ENCODE data around the gene AP4E1. TPM values are rescaled to one million over a fixed set of nuclear protein-coding genes. Genes with fewer than 3 reads are reported as not detected.
A peak's percentile ranks its signal among the peaks of the same experiment; 100 is the strongest.
"Not testable (repeated sequence)": the region's sequence is repeated elsewhere in the genome, so short reads cannot be mapped to it uniquely, and the experiment has no call there.

The AP4E1 gene
- total RNA-seq, 1 donor from 2014 or later, result 19.7 TPM

DNA sequence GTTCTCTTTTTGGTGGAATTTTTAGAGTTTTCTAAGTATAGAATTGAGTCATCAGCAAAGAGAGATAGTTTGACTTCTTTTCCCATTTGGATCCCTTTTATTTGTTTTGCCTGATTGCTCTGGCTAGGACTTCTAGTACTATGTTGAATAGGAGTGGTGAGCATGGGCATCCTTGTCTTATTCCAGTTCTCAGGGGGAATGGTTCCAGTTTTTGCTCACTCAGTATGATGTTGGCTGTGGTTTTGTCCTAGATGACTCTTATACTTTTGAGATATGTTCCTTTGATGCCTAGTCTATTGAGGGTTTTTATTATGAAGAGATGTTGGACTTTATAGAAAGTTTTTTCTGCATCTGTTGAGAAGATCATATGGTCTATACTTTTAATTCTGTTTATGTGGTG is 113.7 kb downstream of the AP4E1 start:
- no peak for DNase-seq (ENCODE audit: low read depth)

DNA sequence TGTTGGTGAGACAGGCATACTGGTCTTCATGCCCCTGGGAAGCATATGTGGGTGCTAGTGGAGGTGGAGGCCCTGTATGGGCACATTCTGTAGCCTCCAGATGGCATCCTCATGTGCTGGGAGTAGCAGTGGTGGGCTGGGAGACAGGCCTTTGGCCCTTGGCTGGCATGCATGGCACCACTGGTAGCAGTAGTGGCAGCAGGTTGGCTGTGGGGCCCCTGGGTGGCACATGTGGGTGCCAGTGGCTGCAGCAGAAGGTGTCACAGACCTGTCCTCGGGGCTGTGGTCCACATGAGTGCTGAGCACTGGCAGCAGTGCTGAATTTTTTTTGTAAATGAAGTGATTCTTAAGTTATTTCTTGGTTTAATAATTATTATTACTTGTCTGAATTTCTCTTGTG is 115.0 kb downstream of the AP4E1 start:
- DNase-seq (ENCODE audit: low read depth), result no peak

DNA sequence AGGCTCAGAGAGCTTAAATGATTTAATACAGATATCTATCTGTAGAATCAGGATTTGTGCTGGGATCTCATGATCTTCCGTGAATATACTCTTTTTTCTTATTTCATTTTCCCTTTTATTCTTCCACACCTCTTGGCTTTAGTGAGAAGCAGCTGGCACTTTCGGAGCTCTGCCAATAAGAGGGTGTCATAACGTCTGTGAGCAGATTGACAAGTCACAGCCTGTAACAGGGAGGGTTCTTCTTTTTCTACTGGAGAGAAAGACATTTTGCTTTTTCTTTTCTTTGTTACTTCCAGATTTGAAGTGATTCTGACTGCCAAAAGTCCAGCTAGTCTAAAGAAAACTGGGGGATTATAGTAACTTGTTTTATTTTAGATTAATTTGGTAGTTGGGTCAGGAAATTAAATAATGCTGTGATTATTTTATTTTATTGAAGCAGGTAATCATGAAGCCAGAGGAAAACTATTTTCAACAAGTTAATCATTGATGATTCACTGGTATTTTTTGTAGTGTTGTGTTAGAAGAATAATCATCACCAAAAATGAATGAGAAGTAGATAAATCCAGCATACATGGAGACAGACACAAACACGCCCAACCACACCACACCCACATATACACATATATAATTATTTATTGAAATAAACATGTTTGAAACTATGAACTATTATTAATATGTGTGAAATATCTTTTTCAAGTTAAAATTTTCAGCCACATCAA is 116.4 kb downstream of the AP4E1 start:
- peak; percentile 95 for DNase-seq (ENCODE audit: low read depth)

DNA sequence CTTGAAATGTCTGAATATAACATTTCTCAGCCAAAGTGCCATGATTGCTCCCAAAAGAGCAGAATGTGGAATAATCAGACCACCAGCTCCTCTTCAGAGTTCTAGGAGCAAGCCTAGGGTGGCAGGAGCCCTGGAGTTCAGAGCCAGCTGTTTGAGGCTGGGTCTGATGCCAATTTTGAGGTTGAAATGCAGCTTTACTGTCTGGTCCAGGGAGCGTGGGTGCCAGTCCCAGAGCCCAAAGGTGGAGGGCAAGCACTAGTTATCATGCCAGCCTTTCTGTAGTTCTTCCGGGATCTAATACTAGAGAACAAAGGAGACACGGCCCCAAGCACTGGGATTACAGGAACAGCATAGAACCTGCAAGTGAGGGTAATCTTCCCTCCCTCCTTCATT is 117.0 kb downstream of the AP4E1 start:
- peak; percentile 87 for DNase-seq (ENCODE audit: low read depth)

GRCh38 chr15:51030649-51031316 is 122.3 kb downstream of the AP4E1 start:
- peak; percentile 84 for DNase-seq (ENCODE audit: low read depth)

GRCh38 chr15:51037474-51037873 is 129.0 kb downstream of the AP4E1 start:
- not testable (repeated sequence) for DNase-seq (ENCODE audit: low read depth)

DNA sequence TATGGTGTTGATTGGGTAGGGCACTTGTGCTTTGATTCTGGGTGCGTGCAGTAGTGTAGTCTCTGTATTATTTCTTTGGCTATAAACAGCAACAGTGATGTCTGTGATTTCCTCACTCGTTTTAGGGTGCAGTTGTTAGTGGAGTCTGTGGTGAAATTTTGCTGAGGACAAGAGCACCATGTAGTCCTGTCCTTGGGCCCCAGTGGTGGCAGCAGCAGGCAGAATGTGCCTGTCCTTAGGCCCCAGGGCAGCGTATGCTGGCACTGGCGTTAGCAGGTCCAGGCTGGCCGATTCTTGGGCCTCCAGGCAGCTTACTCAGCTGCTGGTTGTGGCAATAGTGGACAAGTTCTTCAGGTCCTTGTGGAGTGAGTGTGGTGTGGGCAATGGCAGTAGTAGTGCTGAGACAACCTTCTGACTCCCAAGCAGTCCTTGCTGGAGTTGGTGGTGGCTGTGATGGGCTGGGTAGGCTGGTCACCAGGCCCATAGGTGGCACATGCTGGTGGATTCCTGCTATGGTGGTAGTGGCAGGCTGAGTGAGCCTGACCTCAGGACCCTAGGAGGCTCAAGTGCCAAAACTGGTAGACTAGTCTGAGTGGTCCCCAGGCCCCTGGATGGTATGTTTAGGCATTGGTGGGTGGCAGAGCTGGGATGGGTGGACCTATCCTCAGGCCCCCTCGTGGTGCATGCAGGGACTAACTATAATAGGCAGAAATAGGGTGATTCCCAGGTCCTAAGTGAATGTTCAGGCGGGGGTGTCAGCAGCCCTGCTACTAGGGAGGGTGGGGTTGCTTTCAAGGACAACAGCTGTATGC is 129.9 kb downstream of the AP4E1 start:
- DNase-seq (ENCODE audit: low read depth), result no peak

- DNase-seq (ENCODE audit: low read depth), result no peak
These were observed 130.5 kb downstream of the AP4E1 start for GRCh38 chr15:51038974-51039319.

GRCh38 chr15:51044037-51044727 is 135.7 kb downstream of the AP4E1 start:
- no peak for DNase-seq (ENCODE audit: low read depth)

DNA sequence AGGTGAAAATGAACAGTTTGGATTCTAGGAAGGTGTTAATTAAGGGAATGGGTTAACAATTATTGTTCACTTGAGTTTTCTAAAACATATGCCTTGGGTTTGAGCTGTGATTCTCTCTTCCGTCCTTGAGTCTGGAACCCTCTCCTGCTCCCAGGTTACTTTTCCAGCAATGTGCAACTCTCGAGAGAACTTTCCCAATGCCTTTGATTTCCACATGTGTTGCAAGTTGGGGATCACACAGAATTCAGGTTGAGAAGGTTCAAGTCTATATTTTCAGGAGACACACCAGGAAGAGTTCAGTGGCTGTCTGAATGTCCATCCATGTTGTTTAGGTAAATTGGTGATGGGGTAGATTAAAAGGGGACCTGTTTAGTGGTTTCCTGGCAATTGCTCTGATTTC is 137.5 kb downstream of the AP4E1 start:
- no peak for DNase-seq (ENCODE audit: low read depth)

- DNase-seq (ENCODE audit: low read depth), result no peak
These were observed 138.4 kb downstream of the AP4E1 start for GRCh38 chr15:51046799-51047449.

DNA sequence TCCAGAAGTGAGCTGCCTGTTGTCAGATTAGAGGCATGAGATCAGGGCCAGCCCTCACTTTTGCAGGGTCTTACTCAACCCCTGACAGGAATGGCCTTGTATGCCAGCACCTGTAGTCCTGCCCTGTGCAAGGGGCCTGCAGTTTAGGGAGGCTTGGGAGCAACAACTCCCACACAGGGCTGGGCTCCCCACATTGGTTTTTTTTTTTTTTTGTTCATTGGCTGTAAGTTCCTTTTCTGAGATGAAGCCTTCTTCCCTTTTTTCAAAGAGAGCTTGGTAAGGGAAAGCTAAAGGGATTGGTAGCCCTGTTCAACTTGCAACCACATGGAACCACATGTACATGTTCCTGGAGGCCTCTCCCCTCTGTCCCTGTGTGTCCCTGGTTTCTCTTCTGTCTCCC is 139.8 kb downstream of the AP4E1 start:
- DNase-seq (ENCODE audit: low read depth), result no peak

- DNase-seq (ENCODE audit: low read depth), result no peak
These were observed 140.6 kb downstream of the AP4E1 start for GRCh38 chr15:51049081-51049480.

- DNase-seq (ENCODE audit: low read depth), result peak; percentile 95
These were observed 143.3 kb downstream of the AP4E1 start for GRCh38 chr15:51051776-51052175.

GRCh38 chr15:51053571-51053970 is 145.1 kb downstream of the AP4E1 start:
- no peak for DNase-seq (ENCODE audit: low read depth)

DNA sequence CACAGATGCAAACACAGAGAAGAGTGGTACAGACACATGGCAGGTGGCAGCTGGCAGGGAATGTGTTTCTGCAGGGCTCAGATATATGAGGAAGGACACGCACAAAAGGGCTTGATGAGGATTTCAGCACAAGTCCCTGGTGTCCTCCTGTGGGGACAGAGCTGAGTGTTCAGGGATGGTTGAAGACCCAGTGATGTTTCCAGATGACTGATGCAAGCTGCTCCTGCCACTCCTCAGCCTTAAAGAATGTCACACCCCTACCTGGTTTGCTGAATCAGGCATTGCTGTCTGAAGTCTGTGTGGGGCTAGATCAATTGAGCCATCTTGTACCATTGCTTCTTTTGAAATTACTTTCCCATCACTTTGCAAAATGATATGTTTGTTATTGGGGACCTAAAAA is 146.1 kb downstream of the AP4E1 start:
- no peak for DNase-seq (ENCODE audit: low read depth)

Other genes with a start within 250 kb of the AP4E1 start
- gene TRPM7, start 221.9 kb upstream of the AP4E1 start, total RNA-seq, result 36.2 and 37.1 TPM in 2 replicates
- 156 and 269 TPM in 2 replicates for gene SPPL2A, start 143.0 kb upstream of the AP4E1 start, total RNA-seq
- gene TNFAIP8L3, start 186.2 kb downstream of the AP4E1 start, total RNA-seq, result 19.3 and 30.9 TPM in 2 replicates

Data from myocyte (in vitro differentiated cells).